Muscle layer of colon (tissue), 2 donors: ENCODE data around the gene PIK3R5.

Experiments
- H3K27ac ChIP-seq: one replicate; pipeline ENCODE4 v1.7.0; 2013; ENCODE audit warnings: low read depth, mild to moderate bottlenecking, low read length, moderate library complexity
- H3K27me3 ChIP-seq, 2 donors: one replicate each; pipeline ENCODE4 v1.7.0; 2013; ENCODE audit warnings: low read length in 2 of 2, mild to moderate bottlenecking in 2 of 2; ENCODE audit not compliant: insufficient read depth in 2 of 2, control insufficient read depth in 1 of 2
- H3K36me3 ChIP-seq: one replicate; pipeline ENCODE4 v1.7.0; 2013; ENCODE audit warnings: mild to moderate bottlenecking, low read length; ENCODE audit not compliant: insufficient read depth
- H3K4me1 ChIP-seq: one replicate; pipeline ENCODE4 v1.7.0; 2013; ENCODE audit warnings: mild to moderate bottlenecking, low read length; ENCODE audit not compliant: insufficient read depth
- H3K4me3 ChIP-seq, 2 donors: one replicate each; pipeline ENCODE4 v1.7.0; 2013; ENCODE audit warnings: low read length in 2 of 2, low read depth in 1 of 2, mild to moderate bottlenecking in 1 of 2, moderate library complexity in 1 of 2
- H3K9ac ChIP-seq: one replicate; pipeline ENCODE4 v1.7.0; 2013; ENCODE audit warnings: low read length
- H3K9me3 ChIP-seq: one replicate; pipeline ENCODE4 v1.7.0; 2013; ENCODE audit warnings: mild to moderate bottlenecking, low read length
- donor health status: abdominal sarcoma.
- donor health status: Adenocarcinoma of cecum.

Gene PIK3R5

DNA sequence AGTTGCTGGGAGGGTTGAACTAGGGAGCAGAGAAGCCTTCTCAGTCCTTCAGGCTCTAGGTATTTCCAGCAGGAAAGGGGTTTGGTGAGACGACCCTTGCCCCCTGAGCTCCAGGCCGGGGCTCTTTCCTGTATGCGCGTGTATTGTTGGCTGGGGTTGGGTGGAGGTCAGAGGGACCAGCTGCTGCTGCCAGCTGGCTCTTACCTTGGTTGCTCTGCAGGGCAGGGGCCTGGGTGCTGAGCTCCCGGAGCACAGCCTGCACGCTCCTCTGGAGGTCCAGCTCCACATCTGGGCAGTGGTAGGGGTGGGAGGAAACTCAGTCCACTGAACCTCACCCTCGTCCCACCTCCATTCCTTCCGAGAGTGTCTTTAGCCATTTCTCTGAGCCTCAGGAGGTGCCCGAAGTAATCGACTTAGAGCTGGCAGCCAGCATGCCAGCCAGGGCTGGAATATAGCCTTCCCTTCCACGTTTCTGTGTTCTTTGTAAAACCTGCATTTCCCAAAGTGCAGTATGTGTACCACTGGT, 126.0 kb downstream of the PIK3R5 start:
- Histone ChIP-seq H3K9me3 (no peaks in the 10 kb centered on the region), H3K27me3 (peaks cover 0 to 4% of the 10 kb centered on the region in 2 donors), H3K4me1 (no peaks in the 10 kb centered on the region), H3K9ac (no peak overlapping the region), H3K27ac (no peak overlapping the region), H3K36me3 (no peaks in the 10 kb centered on the region), H3K4me3 (no peak overlapping the region)

DNA sequence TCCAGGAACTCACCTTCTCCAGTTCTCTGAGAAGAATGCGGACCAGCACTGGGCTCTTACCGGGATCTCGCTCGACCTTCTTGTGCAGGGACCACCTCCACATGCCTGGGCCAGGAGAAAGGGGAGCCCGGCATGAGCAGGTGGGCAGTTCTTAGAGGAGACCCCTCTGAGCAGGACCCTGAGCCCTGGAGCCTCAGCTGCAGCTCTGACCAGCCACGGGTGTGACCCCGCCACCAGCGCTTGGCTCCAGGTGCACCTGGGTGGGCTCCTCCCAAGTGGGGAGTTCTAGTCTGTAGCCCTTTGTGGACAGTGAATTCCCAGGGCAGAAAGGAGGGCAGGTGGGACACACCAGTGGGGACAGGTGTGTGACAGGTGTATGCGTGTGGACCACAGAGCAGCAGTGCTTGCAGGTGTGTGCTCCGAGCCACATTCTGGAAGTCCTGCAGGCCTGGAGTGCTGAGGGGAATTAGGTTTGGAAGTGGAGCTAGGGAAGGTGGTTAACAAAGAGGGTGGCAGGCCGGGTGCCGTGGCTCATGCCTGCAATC, 126.9 kb downstream of the PIK3R5 start:
- H3K27me3 ChIP-seq = peaks cover 0 to 4% of the 10 kb centered on the region in 2 donors
- H3K4me3 ChIP-seq = no peak overlapping the region
- no peaks in the 10 kb centered on the region for H3K9me3 ChIP-seq
- no peaks in the 10 kb centered on the region for H3K4me1 ChIP-seq
- no peaks in the 10 kb centered on the region for H3K36me3 ChIP-seq
- no peak overlapping the region for H3K9ac ChIP-seq
- no peak overlapping the region for H3K27ac ChIP-seq

DNA sequence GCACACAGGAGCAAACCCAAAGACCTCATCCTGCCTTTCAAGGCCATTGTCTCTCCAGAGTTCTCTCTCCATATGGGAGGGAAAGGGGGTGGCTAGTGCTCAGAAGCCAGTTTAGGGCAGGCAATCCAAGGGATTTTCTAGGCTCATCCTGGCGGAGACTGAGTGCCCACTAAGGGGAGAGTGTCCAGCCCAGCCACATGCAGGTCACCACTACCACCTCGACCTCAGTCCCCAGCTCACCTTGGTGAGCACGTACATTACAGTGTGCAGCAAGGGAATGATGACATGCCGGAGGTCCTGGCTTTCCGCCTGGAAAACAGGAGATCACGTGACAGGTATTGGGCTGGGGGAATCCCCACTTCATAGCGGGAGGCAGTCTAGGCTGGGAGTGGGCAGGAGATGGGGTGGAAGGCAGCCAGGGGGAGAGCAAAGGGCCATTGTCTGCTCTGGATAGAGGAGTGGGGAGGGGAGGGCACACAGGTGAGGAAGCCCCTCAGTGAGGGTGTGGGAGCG, 127.9 kb downstream of the PIK3R5 start:
- no peaks in the 10 kb centered on the region for H3K4me1 ChIP-seq
- no peak overlapping the region for H3K9ac ChIP-seq
- H3K27ac ChIP-seq = no peak overlapping the region
- H3K36me3 ChIP-seq = no peaks in the 10 kb centered on the region
- peaks cover 0 to 11% of the 10 kb centered on the region in 2 donors for H3K27me3 ChIP-seq
- no peaks in the 10 kb centered on the region for H3K9me3 ChIP-seq
- H3K4me3 ChIP-seq = no peak overlapping the region

DNA sequence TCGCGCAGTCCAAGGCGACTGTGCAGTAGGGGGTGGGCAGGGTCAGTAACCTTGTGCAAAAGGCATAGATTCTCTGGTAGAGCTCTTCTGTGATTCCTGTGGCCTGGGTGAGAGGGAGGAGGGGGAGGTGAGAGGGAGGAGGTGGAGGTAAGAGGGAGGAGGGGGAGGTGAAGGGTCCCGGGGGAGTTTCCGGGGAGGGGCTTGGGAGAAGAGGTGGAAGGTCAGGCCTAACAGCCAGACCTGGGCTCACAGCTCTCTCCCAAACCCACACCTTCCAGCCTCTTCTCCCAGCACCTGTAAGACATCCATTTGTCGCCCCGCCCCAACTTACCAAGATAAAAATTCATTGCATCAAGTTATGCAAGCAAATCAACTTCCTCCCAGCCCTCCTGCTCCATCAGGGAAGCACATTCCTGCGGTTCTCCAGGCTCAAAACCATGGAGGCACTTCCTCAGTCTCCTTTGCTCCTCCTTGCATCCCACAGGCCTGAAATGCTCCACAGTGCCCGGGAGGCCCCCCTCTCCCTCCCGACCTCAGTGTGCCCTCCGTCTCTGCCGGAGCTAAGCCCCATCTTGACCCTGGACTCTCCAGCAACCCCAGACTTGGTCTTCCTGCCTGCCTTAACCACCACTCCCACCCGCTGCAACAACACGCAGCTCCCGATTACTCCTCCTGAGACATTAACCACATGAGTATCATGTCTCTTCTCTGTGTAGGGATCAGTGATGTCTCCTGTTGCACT, 128.5 kb downstream of the PIK3R5 start:
- Histone ChIP-seq H3K9me3 (no peaks in the 10 kb centered on the region), H3K27me3 (peaks cover 0 to 15% of the 10 kb centered on the region in 2 donors), H3K27ac (no peak overlapping the region), H3K4me1 (no peaks in the 10 kb centered on the region), H3K9ac (no peak overlapping the region), H3K4me3 (no peak overlapping the region), H3K36me3 (no peaks in the 10 kb centered on the region)

DNA sequence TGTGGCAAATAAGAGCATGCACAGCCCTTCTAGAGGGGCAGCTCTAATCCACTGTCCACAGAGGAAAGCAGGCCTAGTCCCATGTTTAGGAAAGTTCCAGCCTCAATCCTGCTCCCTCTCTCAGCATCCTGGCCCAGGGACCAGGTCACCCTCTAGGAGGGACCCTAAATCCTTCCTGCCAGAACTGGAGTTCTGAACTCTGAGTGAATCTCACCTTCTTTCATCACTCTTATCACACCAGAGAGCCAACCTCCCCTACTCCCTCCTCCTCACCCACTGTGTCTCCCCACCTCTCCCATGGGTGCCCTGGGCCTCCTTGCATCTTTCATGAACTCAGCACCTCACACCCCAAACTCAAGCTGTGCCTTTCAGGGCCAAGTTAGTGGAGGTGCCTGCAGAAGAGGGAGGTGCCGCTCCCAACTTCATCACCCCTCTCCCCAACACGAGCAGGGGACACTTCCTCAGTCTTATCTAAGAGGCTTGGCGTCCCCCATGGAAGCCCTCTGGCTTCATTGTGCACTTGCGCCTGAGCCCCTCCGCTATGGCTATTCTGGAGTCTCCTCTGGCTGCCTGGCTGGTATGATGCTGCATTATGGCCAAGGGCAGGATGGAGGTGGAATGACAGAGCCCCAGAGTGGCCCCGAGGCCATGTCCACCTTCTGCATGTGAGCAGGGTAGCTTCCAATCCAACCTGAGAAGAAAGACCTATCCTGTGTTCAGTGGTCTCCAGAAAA, 129.7 kb downstream of the PIK3R5 start:
- H3K4me1 ChIP-seq = no peaks in the 10 kb centered on the region
- no peak overlapping the region for H3K4me3 ChIP-seq
- H3K27ac ChIP-seq = no peak overlapping the region
- no peaks in the 10 kb centered on the region for H3K36me3 ChIP-seq
- H3K27me3 ChIP-seq = peaks cover 0 to 15% of the 10 kb centered on the region in 2 donors
- no peak overlapping the region for H3K9ac ChIP-seq
- no peaks in the 10 kb centered on the region for H3K9me3 ChIP-seq

DNA sequence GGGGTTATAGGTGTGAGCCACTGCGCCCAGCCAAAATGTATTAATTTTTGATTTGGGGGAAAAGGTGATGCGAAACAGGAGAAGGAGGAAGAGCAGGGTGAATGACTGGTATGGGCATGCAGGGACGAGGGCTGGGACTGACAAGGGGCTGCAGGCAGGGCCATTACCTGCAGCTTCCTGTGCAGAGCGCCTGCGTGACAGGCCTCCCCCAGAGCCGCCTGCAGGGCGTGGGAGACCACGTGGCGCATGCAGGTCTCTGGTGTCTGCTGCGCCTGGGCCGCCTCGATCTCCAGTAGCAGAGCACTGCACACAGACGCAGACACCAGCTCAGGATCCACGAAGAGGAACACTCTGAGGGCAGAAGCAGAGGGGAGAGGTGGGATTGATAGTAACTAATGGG, 130.4 kb downstream of the PIK3R5 start:
- no peak overlapping the region for H3K27ac ChIP-seq
- H3K4me1 ChIP-seq = no peaks in the 10 kb centered on the region
- no peak overlapping the region for H3K4me3 ChIP-seq
- no peaks in the 10 kb centered on the region for H3K36me3 ChIP-seq
- H3K9ac ChIP-seq = no peak overlapping the region
- H3K9me3 ChIP-seq = no peaks in the 10 kb centered on the region
- H3K27me3 ChIP-seq = peaks cover 0 to 15% of the 10 kb centered on the region in 2 donors

DNA sequence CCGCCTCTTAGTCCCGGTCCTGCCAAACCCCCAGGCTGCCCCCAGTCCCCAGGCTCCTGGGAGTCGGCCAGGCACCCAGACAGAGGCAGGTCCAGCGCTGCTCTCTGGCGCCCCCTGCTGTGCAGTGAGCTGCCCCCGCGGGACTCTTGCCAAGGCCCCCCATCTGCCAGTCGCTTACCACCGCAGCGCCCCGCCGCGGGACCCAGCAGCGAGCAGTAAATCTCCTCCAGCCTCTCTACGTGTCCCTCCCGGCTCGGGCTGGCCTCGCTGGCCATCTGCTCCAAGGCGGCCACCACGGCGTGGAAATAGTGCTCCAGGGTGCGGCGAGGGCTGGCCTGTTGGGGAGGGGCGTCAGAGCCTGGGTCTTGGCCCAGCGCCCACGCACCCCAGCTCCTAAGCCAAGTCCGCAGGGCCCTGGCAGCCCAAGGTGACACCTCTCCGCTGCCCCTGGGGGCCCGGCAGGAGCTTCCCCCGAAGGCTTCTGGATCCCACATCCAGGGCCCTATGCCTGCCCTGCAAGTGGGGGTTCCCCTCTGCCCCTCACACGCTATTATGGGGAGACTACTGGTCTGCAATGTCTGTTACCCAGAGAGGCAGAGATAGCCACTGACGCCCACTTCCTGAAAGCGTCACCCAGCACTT, 132.7 kb downstream of the PIK3R5 start:
- Histone ChIP-seq H3K36me3 (no peaks in the 10 kb centered on the region), H3K9me3 (no peaks in the 10 kb centered on the region), H3K27me3 (peaks cover 0 to 22% of the 10 kb centered on the region in 2 donors), H3K4me3 (no peak overlapping the region), H3K9ac (no peak overlapping the region), H3K27ac (no peak overlapping the region), H3K4me1 (no peaks in the 10 kb centered on the region)

DNA sequence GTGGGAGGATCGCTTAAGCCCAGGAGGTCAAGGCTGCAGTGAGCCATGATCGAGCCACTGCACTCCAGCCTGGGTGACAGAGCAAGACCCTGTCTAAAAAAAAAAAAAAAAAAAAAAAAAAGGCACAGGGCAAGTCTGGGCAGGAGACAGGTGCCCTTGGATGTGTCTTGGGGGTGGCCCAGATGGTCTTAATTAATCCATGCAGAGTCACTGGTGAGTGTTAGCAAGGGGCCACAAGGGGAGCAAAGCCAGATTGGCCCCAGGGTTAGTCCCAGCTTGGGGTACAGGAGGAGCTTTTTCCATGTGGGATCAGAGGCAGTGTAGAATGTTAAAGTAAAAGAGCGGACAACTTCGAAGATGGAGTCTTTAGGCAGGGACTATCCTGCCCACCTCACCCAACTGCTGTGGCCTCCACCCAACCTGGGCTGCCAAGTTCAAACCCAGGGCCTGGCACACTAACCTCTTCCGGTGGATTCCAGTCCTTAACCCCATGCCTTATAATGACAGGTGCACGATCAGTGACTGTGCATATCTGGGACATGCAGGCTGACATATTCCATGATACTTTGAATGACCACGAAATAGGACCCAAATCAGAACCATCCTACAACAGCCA, 134.2 kb downstream of the PIK3R5 start:
- no peaks in the 10 kb centered on the region for H3K4me1 ChIP-seq
- H3K4me3 ChIP-seq = no peak overlapping the region
- H3K9me3 ChIP-seq = no peaks in the 10 kb centered on the region
- H3K36me3 ChIP-seq = no peaks in the 10 kb centered on the region
- no peak overlapping the region for H3K9ac ChIP-seq
- H3K27me3 ChIP-seq = peaks cover 0 to 22% of the 10 kb centered on the region in 2 donors
- H3K27ac ChIP-seq = no peak overlapping the region

DNA sequence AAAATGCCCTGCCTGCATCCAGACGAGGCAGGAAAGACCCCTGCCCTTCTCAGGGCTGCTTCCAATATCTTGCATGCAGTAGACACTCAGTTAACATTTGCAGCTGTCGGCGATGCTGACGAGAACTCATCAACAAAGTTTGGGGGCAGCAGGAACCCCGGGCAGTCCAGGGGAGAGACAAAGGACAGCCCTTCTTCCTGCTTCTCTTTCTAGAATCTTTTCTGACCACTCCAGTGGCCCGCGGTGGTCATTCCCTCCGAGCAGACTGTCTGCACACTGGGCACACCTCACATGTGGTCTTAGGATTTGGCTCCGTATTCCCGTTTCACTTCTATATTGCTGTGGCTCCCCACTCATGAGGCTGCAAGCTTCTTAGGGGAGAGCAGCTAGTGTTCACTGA, 135.4 kb downstream of the PIK3R5 start:
- Histone ChIP-seq H3K27me3 (peaks cover 0 to 18% of the 10 kb centered on the region in 2 donors), H3K36me3 (no peaks in the 10 kb centered on the region), H3K4me3 (no peak overlapping the region), H3K27ac (no peak overlapping the region), H3K9me3 (no peaks in the 10 kb centered on the region), H3K4me1 (no peaks in the 10 kb centered on the region), H3K9ac (no peak overlapping the region)

DNA sequence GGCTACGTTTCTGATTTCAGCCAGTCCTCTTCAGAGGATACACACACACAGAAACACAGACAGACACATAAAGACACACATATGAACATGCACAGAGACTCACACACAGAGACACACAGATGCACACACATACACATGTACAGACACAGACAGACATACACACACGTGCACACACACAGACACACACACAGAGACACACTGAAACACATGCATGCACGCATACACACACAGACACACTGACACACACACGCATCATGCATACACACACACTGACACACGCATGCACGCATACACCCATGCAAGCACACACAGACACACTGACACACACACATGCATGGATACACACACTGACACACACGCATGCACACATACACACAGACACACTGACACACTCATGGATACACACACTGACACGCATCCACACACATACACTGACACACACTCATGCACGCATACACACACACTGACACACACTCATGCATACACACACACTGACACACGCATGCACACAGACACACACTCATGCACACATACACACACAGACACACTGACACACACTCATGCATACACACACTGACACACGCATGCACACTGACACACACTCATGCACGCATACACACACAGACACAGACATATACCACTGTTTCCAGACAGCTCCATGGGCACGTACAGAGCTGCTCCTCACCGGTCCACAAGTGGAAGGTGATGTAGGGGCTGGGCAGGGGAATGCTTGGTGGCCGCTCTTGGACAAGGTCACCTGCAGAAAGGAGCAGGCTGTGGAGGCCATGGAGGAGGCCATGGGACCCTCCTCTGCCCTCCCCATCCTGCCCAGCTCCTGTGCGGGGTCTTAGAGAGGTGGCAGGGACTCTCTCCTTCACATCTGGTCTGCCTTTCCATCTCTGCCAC, 136.2 kb downstream of the PIK3R5 start:
- Histone ChIP-seq H3K9ac (no peak overlapping the region), H3K4me3 (no peak overlapping the region), H3K36me3 (no peaks in the 10 kb centered on the region), H3K4me1 (no peaks in the 10 kb centered on the region), H3K27me3 (peaks cover 0 to 18% of the 10 kb centered on the region in 2 donors), H3K9me3 (no peaks in the 10 kb centered on the region), H3K27ac (no peak overlapping the region)
